Stimulated activated CD8-positive, alpha-beta memory T cell treated with anti-CD3 and anti-CD28 coated beads, Interleukin-4, amount 100 ng/mL, for 24 hours (primary cell): ENCODE results near the gene HOXA10.

Experiments used
- DNase-seq: peaks from one replicate; pipeline ENCODE4 v3.0.0-alpha.2; 2020; ENCODE audit warnings: low read depth

HOXA10 gene

GRCh38 chr7:27130540-27131389, 43.4 kb downstream of the HOXA10 start, which contains the start of gene HOXA4:
HOXA4 (minus strand) TSS chr7:27130757; CDS start chr7:27130733, 24 bp downstream.
- DNase-seq, result peak; percentile 69

- DNase-seq, result no peak
Measured at GRCh38 chr7:27129729-27130539, 44.2 kb downstream of the HOXA10 start.

GRCh38 chr7:27128776-27129728, 45.1 kb downstream of the HOXA10 start:
- no peak for DNase-seq

- no peak for DNase-seq
Measured at GRCh38 chr7:27128034-27128433, 46.1 kb downstream of the HOXA10 start.

- no peak for DNase-seq
Measured at GRCh38 chr7:27126596-27127327, 47.4 kb downstream of the HOXA10 start.

- no peak for DNase-seq
Measured at GRCh38 chr7:27125986-27126394, 48.1 kb downstream of the HOXA10 start.

GRCh38 chr7:27124902-27125689, 49.0 kb downstream of the HOXA10 start:
- DNase-seq, result no peak

- no peak for DNase-seq
Measured at GRCh38 chr7:27124096-27124901, 49.8 kb downstream of the HOXA10 start.

- no peak for DNase-seq
Measured at GRCh38 chr7:27123477-27124053, 50.6 kb downstream of the HOXA10 start.

- no peak for DNase-seq
Measured at GRCh38 chr7:27123007-27123476, 51.1 kb downstream of the HOXA10 start.

- no peak for DNase-seq
Measured at GRCh38 chr7:27122077-27122910, 51.8 kb downstream of the HOXA10 start.

GRCh38 chr7:27121684-27122076, 52.4 kb downstream of the HOXA10 start:
- DNase-seq, result no peak
